Measurements from ENCODE around the gene TMEM238L. TPM values are rescaled to one million over a fixed set of nuclear protein-coding genes. Genes with fewer than 3 reads are reported as not detected.
A peak's percentile ranks its signal among the peaks of the same experiment; 100 is the strongest.

The TMEM238L gene
- total and polyA plus RNA-seq, 2 donors (not counting 1 experiment from before 2014, with no cell fraction given): not detected

- Histone ChIP-seq H4K20me1 (ENCODE audit: control insufficient read depth, extremely low read depth, insufficient read depth, low read length) (no peaks in the 10 kb centered on the region), H3K36me3 (ENCODE audit: control insufficient read depth, insufficient read depth, low read length) (no peaks in the 10 kb centered on the region), H3K9me3 (ENCODE audit: control insufficient read depth, insufficient read depth, low read depth, low read length) (no peaks in the 10 kb centered on the region), H2AFZ (ENCODE audit: low read length) (peak overlapping the region; percentile 65), H3K9ac (ENCODE audit: insufficient read depth, low read length) (no peak overlapping the region), H3K4me2 (ENCODE audit: extremely low read depth, insufficient read depth, low read length) (peak overlapping the region; percentile 71), H3K27me3 (ENCODE audit: control insufficient read depth, insufficient read depth, low read length) (no peaks in the 10 kb centered on the region), H3K4me3 (replicated peaks in 1 of 4; ENCODE audit: control extremely low read depth in 1 of 4, insufficient read depth in 1 of 4, low read depth in 3 of 4, low read length in 4 of 4) (peak overlapping the region in 3 of 4 experiments; percentile 38 to 57 (median 55)), H3K27ac (ENCODE audit: insufficient read depth, low read length) (no peak overlapping the region), H3K79me2 (ENCODE audit: control insufficient read depth, insufficient read depth, low read length) (no peaks in the 10 kb centered on the region), H3K4me1 (ENCODE audit: control insufficient read depth, extremely low read depth, insufficient read depth, low read length) (no peaks in the 10 kb centered on the region)
- peak; percentile 37 to 66 for DNase-seq (ENCODE audit: low read depth in 2 of 2)
- peak; percentile 84 to 86 for TF ChIP-seq CTCF (conservative IDR thresholded peaks at IDR 0.05 in 1 of 2, IDR thresholded peaks at IDR 0.05 in 1 of 2; ENCODE audit: low read depth in 1 of 2, low read length in 2 of 2)
- TF ChIP-seq EZH2 (IDR thresholded peaks at IDR 0.05; ENCODE audit: low read length, missing control alignments): no peak
These were observed 40.9 kb upstream of the TMEM238L start for GRCh38 chr17:10844621-10845387.

- Histone ChIP-seq H3K4me3 (replicated peaks in 1 of 4; ENCODE audit: control extremely low read depth in 1 of 4, insufficient read depth in 1 of 4, low read depth in 3 of 4, low read length in 4 of 4) (no peak overlapping the region), H3K4me1 (ENCODE audit: control insufficient read depth, extremely low read depth, insufficient read depth, low read length) (no peaks in the 10 kb centered on the region), H3K9ac (ENCODE audit: insufficient read depth, low read length) (no peak overlapping the region), H3K27ac (ENCODE audit: insufficient read depth, low read length) (no peak overlapping the region), H4K20me1 (ENCODE audit: control insufficient read depth, extremely low read depth, insufficient read depth, low read length) (no peaks in the 10 kb centered on the region), H3K4me2 (ENCODE audit: extremely low read depth, insufficient read depth, low read length) (no peak overlapping the region), H3K27me3 (ENCODE audit: control insufficient read depth, insufficient read depth, low read length) (no peaks in the 10 kb centered on the region), H3K36me3 (ENCODE audit: control insufficient read depth, insufficient read depth, low read length) (no peaks in the 10 kb centered on the region), H2AFZ (ENCODE audit: low read length) (no peak overlapping the region), H3K79me2 (ENCODE audit: control insufficient read depth, insufficient read depth, low read length) (no peaks in the 10 kb centered on the region), H3K9me3 (ENCODE audit: control insufficient read depth, insufficient read depth, low read depth, low read length) (no peaks in the 10 kb centered on the region)
- TF ChIP-seq CTCF (conservative IDR thresholded peaks at IDR 0.05 in 1 of 2, IDR thresholded peaks at IDR 0.05 in 1 of 2; ENCODE audit: low read depth in 1 of 2, low read length in 2 of 2) (no peak), EZH2 (IDR thresholded peaks at IDR 0.05; ENCODE audit: low read length, missing control alignments) (no peak)
- peak in 1 of 2 donors; percentile 0 for DNase-seq (ENCODE audit: low read depth in 2 of 2)
These were observed 39.9 kb upstream of the TMEM238L start for GRCh38 chr17:10843811-10844210.

- TF ChIP-seq EZH2 (IDR thresholded peaks at IDR 0.05; ENCODE audit: low read length, missing control alignments): no peak
- TF ChIP-seq CTCF (conservative IDR thresholded peaks at IDR 0.05 in 1 of 2, IDR thresholded peaks at IDR 0.05 in 1 of 2; ENCODE audit: low read depth in 1 of 2, low read length in 2 of 2): no peak
- DNase-seq (ENCODE audit: low read depth in 2 of 2): no peak
- H3K4me3 ChIP-seq (replicated peaks in 1 of 4; ENCODE audit: control extremely low read depth in 1 of 4, insufficient read depth in 1 of 4, low read depth in 3 of 4, low read length in 4 of 4): no peak overlapping the region
- H3K9ac ChIP-seq (ENCODE audit: insufficient read depth, low read length): no peak overlapping the region
- no peaks in the 10 kb centered on the region for H3K27me3 ChIP-seq (ENCODE audit: control insufficient read depth, insufficient read depth, low read length)
- no peak overlapping the region for H3K4me2 ChIP-seq (ENCODE audit: extremely low read depth, insufficient read depth, low read length)
- H2AFZ ChIP-seq (ENCODE audit: low read length): no peak overlapping the region
- H3K4me1 ChIP-seq (ENCODE audit: control insufficient read depth, extremely low read depth, insufficient read depth, low read length): no peaks in the 10 kb centered on the region
- H3K27ac ChIP-seq (ENCODE audit: insufficient read depth, low read length): no peak overlapping the region
- H4K20me1 ChIP-seq (ENCODE audit: control insufficient read depth, extremely low read depth, insufficient read depth, low read length): no peaks in the 10 kb centered on the region
- H3K36me3 ChIP-seq (ENCODE audit: control insufficient read depth, insufficient read depth, low read length): no peaks in the 10 kb centered on the region
- H3K79me2 ChIP-seq (ENCODE audit: control insufficient read depth, insufficient read depth, low read length): no peaks in the 10 kb centered on the region
- H3K9me3 ChIP-seq (ENCODE audit: control insufficient read depth, insufficient read depth, low read depth, low read length): no peaks in the 10 kb centered on the region
These were observed 38.8 kb upstream of the TMEM238L start for GRCh38 chr17:10842658-10843057.

Measured in fibroblast of lung (primary cell).